ENCODE data around the gene LZTR1.

Gene LZTR1

DNA sequence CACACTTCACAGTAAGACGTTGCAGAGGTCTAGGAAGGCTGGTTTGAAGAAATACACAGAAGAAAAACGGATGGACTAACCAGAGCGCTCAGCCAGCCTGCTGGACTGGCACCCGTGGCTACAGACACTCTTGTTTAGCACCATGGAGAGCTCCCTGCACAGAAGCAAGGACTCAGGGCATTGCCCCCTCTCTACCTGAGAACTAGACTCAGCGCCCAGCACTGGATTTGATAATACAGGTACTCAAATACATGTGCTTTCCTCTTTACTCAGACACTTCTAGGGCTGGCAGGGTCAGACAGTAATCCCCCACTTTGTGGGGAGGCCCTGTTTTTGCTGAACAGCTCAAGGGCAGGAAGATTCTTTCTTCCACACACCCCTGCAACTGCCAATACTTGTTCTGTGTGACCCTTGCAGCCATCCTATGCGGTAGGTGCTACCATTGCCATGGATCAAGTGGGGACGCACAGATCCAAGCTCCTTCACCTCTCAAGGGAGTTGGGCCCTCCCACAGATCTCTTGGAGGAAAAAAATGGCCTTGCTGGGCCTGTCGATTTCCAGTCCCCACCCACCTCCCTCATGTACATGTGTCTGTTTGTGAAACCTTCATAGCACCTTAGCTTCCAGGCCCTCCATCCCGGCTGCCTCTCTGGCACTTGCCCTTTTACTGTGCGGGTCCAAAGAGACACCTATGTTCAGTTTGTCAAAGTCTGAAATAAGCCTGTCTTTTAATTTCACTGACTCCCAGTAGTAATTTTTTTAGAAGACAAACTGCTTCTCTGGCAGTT is 27.7 kb downstream of the LZTR1 start:
- Histone ChIP-seq H3K4me3 (no peak overlapping the region), H3K27ac (no peak overlapping the region), H3K9ac (ENCODE audit: insufficient read length) (no peak overlapping the region), H3K9me3 (ENCODE audit: low read depth, low read length) (no peaks in the 10 kb centered on the region), H3K36me3 (ENCODE audit: insufficient read depth, low read length) (no peaks in the 10 kb centered on the region)
- TF ChIP-seq FOXP2 (optimal IDR thresholded peaks at IDR 0.05; ENCODE audit: control extremely low read depth, extremely low read length, insufficient read depth), result no peak
- TF ChIP-seq POLR2AphosphoS5 (IDR thresholded peaks at IDR 0.05; ENCODE audit: borderline replicate concordance, low read depth, low read length), result no peak
- TF ChIP-seq EZH2 (IDR thresholded peaks at IDR 0.05), result no peak
- peak; percentile 32 for DNase-seq (ENCODE audit: low read depth, low spot score)

- DNase-seq (ENCODE audit: low read depth, low spot score), result no peak
- no peak overlapping the region for H3K27ac ChIP-seq
- H3K4me3 ChIP-seq, result no peak overlapping the region
Observed at GRCh38 chr22:21010426-21011113, 28.5 kb downstream of the LZTR1 start.

DNA sequence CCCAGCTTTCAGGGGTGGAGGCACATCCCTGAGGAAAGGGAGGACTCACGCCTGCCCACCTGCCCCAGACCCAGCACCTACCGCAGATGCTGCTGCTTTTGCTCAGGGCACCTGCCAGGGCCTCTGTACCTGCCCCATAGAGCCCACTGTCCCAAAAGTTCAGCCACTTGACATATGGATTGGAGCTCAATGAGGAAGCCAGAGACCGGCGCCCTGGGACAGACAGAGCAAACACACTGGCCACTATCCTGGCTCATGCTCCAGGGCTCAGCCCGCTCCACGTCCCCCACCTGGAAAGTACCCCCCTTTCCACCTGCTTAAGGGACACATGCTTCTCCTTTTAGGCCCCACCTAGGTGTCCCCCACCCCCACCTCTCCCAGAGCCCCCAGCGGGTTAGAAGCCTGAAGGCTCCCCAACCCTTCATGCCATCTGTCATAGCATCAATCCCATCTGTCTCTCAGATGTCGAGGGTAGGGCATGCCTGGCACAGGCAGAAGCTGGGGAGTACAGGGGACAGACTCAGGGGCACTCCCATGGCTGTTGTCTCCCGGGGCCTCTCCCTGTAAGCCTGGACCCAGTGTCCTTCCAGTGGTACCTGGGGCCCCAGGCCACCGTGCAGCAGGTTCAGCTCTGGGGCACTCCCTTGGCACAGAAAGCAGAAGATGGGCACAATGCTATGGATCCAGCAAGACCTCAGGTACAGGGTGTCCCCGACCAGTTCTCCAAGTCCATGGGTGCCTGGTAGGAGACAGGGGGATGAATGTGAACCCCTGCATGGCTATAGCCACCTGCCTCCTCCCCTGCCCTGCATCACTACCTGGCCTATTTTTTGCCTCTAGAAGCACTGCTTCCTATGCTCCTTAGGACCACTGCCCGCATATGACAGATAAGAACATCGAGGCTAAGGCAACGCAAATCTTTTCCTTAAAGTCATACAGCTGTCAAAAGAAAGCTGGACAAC is 30.6 kb downstream of the LZTR1 start:
- no peak for DNase-seq (ENCODE audit: low read depth, low spot score)
- TF ChIP-seq EZH2 (IDR thresholded peaks at IDR 0.05) (no peak), FOXP2 (optimal IDR thresholded peaks at IDR 0.05; ENCODE audit: control extremely low read depth, extremely low read length, insufficient read depth) (no peak), POLR2AphosphoS5 (IDR thresholded peaks at IDR 0.05; ENCODE audit: borderline replicate concordance, low read depth, low read length) (no peak)
- Histone ChIP-seq H3K4me3 (no peak overlapping the region), H3K27ac (0 out of 2 replicates have a peak overlapping the region, but pooled peaks have one; percentile 47), H3K36me3 (ENCODE audit: insufficient read depth, low read length) (no peaks in the 10 kb centered on the region), H3K9me3 (ENCODE audit: low read depth, low read length) (no peaks in the 10 kb centered on the region), H3K9ac (ENCODE audit: insufficient read length) (no peak overlapping the region)

More at GRCh38 chr22:21010426-21011113, 28.5 kb downstream of the LZTR1 start:
- H3K9me3 ChIP-seq (ENCODE audit: low read depth, low read length), result no peaks in the 10 kb centered on the region
- H3K36me3 ChIP-seq (ENCODE audit: insufficient read depth, low read length), result no peaks in the 10 kb centered on the region
- H3K9ac ChIP-seq (ENCODE audit: insufficient read length), result no peak overlapping the region
- no peak for TF ChIP-seq EZH2 (IDR thresholded peaks at IDR 0.05)
- TF ChIP-seq FOXP2 (optimal IDR thresholded peaks at IDR 0.05; ENCODE audit: control extremely low read depth, extremely low read length, insufficient read depth), result no peak
- TF ChIP-seq POLR2AphosphoS5 (IDR thresholded peaks at IDR 0.05; ENCODE audit: borderline replicate concordance, low read depth, low read length), result no peak

GRCh38 chr22:21013657-21014201 is 31.6 kb downstream of the LZTR1 start:
- H3K9me3 ChIP-seq (ENCODE audit: low read depth, low read length), result no peaks in the 10 kb centered on the region
- TF ChIP-seq POLR2AphosphoS5 (IDR thresholded peaks at IDR 0.05; ENCODE audit: borderline replicate concordance, low read depth, low read length), result peak; percentile 76; the same call in 1 of the 2 replicates
- TF ChIP-seq EZH2 (IDR thresholded peaks at IDR 0.05), result no peak
- TF ChIP-seq FOXP2 (optimal IDR thresholded peaks at IDR 0.05; ENCODE audit: control extremely low read depth, extremely low read length, insufficient read depth), result no peak
- no peaks in the 10 kb centered on the region for H3K36me3 ChIP-seq (ENCODE audit: insufficient read depth, low read length)
- peak overlapping the region; percentile 71 for H3K4me3 ChIP-seq
- peak overlapping the region; percentile 47 for H3K27ac ChIP-seq
- DNase-seq (ENCODE audit: low read depth, low spot score), result no peak
- peak overlapping the region; percentile 2 for H3K9ac ChIP-seq (ENCODE audit: insufficient read length)

DNA sequence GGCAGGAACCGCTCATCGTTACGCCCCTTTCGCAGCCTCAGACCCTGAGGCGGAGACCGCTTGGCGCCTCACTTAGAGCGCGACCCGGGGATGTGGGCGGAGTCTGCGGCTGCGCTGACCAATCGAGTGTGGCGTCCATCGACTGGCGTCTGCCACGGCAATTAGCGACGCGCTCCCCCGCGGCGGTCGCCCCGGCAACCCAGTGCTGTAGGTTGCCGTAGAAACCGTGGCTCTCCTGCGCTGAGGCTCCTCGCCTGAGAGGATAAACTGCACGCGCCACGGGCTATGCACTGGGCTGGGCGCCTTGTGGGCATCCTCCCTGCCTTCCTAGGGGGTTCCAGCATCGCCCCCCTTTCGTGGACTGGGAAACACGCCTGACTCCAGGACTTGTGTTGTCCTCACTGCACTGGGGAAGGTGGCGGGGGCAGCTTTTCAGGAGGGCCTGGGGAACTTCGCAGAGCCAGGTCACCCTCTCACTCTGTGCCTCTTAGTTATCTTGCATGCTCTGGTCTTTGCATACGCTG is 32.2 kb downstream of the LZTR1 start:
- peak overlapping the region; percentile 71 for H3K4me3 ChIP-seq
- no peaks in the 10 kb centered on the region for H3K9me3 ChIP-seq (ENCODE audit: low read depth, low read length)
- H3K27ac ChIP-seq, result peak overlapping the region; percentile 47; the same call in 1 of the 2 replicates
- TF ChIP-seq FOXP2 (optimal IDR thresholded peaks at IDR 0.05; ENCODE audit: control extremely low read depth, extremely low read length, insufficient read depth), result no peak
- no peak for TF ChIP-seq POLR2AphosphoS5 (IDR thresholded peaks at IDR 0.05; ENCODE audit: borderline replicate concordance, low read depth, low read length)
- no peak for TF ChIP-seq EZH2 (IDR thresholded peaks at IDR 0.05)
- DNase-seq (ENCODE audit: low read depth, low spot score), result peak; percentile 75
- no peaks in the 10 kb centered on the region for H3K36me3 ChIP-seq (ENCODE audit: insufficient read depth, low read length)
- H3K9ac ChIP-seq (ENCODE audit: insufficient read length), result no peak overlapping the region

DNA sequence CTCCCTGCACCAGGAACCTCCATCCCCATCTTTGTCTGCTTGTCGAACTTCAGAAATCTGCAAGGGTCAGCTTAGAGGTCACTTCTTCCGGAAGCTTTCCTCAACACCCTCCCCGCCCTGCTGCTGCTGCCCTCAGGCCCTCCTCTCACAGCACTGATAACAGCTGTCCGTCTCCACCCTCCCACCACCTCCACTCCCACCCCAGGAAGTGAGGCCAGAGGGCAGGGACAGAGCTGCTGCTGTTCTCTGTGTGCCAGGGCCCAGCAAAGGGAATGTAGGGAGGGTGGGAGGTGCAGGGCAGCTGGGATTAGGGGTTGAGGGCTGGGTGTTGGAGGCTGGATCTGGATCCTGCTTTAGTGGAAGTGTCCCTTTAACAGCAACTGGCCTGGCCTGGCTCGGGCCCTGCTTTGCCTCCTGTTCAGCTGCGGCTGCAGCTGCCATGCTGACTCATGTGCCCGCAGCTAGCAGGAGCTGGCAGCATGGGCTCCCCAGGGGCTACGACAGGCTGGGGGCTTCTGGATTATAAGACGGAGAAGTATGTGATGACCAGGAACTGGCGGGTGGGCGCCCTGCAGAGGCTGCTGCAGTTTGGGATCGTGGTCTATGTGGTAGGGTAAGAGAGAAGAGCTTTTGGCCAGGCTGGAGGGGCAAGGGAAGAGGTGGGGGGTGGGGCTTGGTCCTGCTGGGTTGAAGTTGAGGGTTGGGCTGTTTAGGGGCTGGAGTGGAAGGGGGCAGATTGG is 32.8 kb downstream of the LZTR1 start, which contains the start of gene P2RX6:
Gene P2RX6 (plus strand): TSS at position 440 of the 740 bp plus-strand sequence. CDS start 10 bp downstream, at position 450.
- no peak for DNase-seq (ENCODE audit: low read depth, low spot score)
- Histone ChIP-seq H3K9ac (ENCODE audit: insufficient read length) (no peak within 1 kb of the TSS), H3K4me3 (peak within 1 kb of the TSS; percentile 71), H3K27ac (peak within 1 kb of the TSS; percentile 47), H3K9me3 (ENCODE audit: low read depth, low read length) (no peaks in the 10 kb centered on the region), H3K36me3 (ENCODE audit: insufficient read depth, low read length) (no peaks in the 10 kb centered on the region)
- TF ChIP-seq FOXP2 (optimal IDR thresholded peaks at IDR 0.05; ENCODE audit: control extremely low read depth, extremely low read length, insufficient read depth) (no peak), POLR2AphosphoS5 (IDR thresholded peaks at IDR 0.05; ENCODE audit: borderline replicate concordance, low read depth, low read length) (no peak), EZH2 (IDR thresholded peaks at IDR 0.05) (no peak)
